HG02973 (cell line): Measurements from ENCODE around the gene DCLRE1B.
"Not testable (repeated sequence)": the region's sequence is repeated elsewhere in the genome, so short reads cannot be mapped to it uniquely, and the experiment has no call there.

ENCODE experiments used
- ATAC-seq: cut with Tn5 transposase; IDR thresholded peaks from one replicate; pipeline ENCODE4 v1.9.1; 2021; ENCODE audit warnings: moderate library complexity; ENCODE audit not compliant: unreplicated experiment

DCLRE1B gene

GRCh38 chr1:113946112-113946511 is 41.0 kb downstream of the DCLRE1B start:
- no peak for ATAC-seq

DNA sequence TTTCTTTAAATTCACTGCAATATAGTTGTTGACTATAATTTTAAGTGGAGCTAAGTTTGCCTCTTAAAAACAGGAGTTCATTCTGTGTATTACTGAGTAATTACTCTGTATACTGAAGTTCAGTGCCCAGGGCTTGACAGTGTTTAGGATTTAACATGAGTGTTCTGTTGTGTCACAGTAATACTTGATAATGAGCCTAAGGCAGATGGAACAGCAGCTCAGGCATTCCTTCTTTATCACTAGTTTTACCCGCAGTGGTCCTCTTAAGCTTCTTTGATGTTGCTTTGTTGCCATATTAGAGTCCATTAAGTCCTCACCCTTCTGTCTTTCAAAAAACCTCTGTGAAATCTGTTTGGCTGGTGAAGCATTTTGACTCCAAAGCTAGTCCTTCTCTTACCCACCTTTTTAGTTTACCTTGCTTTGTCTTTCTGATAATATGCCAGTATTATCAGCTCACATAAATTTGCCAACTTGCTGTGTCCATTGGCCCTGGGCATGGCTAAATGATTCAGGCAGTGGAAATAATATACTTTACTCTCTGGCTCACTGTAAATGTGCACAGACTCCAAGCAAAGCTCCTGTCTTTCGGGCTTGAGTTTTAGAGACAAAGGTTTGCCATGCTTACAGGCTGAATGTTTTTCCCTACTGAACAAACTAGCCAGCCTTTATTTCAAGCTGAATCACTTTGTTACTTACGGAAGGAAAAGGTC is 41.7 kb downstream of the DCLRE1B start:
- ATAC-seq = no peak

- ATAC-seq = no peak
Observed at GRCh38 chr1:113947388-113948107, 42.4 kb downstream of the DCLRE1B start.

GRCh38 chr1:113948151-113948550 is 43.0 kb downstream of the DCLRE1B start:
- ATAC-seq = not testable (repeated sequence)

- ATAC-seq = no peak
Observed at GRCh38 chr1:113949007-113949406, 43.9 kb downstream of the DCLRE1B start.

GRCh38 chr1:113950908-113951307 is 45.8 kb downstream of the DCLRE1B start:
- no peak for ATAC-seq

GRCh38 chr1:113951719-113952118 is 46.6 kb downstream of the DCLRE1B start:
- ATAC-seq = no peak

- ATAC-seq = no peak
Observed at GRCh38 chr1:113957984-113958383, 52.9 kb downstream of the DCLRE1B start.

DNA sequence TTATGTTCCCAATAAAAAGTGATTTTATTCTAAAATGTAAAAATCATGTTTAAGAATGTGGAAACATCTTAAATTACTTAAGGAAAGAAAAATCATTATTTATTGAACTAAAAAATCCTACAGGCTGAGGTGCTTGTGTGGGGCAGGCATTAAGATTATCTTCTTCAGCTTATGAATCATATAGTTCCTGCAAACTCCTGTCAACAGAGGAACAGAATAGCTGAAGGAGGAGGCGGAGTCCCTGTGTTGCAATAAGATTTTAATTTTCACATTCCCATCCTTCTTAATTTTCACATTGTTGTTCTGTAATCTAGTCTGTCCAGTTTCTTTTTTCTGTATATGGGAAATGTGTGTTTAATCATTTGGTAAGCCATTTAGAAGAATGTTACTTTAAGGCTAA is 53.6 kb downstream of the DCLRE1B start:
- ATAC-seq = no peak

- no peak for ATAC-seq
Observed at GRCh38 chr1:113963281-113963906, 58.3 kb downstream of the DCLRE1B start.
